Endometrium (tissue), 2 donors: ENCODE results near the gene NEK6.

Experiments used
- FAIRE-seq: peaks from 2 replicates; lab custom pipeline; 2012; peaks lifted over from hg19 to GRCh38; lab: Jason Lieb, UNC
- donor health status: control.
- donor health status: control.

The NEK6 gene

GRCh38 chr9:124373851-124374250 is 116.1 kb downstream of the NEK6 start:
- FAIRE-seq = no peak

DNA sequence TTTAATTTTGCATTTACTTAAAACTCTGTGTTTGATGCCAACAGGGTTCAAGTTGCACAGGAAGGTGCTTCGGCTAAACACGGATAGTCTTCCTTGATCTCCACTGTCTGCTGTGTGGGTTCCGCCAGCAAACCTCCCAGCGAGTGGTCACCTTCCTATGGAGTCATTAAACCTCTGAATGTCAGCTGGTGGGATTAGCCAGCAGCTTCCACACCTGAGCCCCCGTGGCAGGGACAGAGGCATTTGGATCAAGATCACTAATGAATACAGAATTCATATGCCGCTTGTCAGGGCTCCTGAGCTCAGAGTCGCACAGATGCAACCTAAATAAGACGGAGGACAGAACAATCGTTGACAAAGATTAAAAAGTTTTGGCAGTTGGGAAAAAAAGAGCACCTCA is 118.0 kb downstream of the NEK6 start:
- no peak for FAIRE-seq

GRCh38 chr9:124376329-124376728 is 118.6 kb downstream of the NEK6 start:
- no peak for FAIRE-seq

- FAIRE-seq = no peak
These were observed 120.0 kb downstream of the NEK6 start for GRCh38 chr9:124377551-124378406.

DNA sequence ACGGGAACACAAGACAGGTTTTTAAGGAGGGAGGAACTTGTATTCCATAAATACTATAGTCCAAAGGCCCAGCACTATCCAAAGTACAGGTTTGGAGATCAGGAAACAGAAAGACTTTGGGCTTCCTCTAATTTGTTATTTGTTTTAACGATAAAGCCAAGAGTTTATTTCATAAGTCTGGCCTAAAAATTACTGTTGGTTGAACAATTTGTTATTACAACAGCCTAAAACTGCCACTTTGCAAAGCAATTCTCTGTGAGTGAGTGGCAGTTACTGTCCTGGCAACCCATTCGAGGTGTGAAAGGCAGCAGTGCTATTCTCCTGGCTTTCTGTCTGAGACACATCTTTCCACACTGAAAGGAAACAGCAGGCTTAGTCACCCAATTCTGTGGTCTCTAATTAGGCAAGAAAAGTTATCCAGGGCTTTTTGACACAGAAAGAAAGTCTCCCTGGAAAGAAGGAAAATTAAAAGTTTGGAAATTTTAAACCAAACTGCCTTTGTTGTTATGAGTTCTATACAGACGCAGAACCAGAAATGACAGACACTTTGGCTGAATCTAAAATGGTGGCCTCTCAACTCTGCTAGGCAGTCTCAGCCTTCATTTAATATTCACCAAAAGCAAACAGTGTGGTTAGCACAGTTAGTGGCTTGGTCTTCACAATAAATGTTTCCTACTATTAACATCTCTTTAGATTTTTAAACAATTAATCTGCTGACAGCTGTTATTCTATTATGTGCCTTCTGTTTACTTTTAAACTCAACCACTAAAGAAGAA is 123.6 kb downstream of the NEK6 start:
- FAIRE-seq = no peak

DNA sequence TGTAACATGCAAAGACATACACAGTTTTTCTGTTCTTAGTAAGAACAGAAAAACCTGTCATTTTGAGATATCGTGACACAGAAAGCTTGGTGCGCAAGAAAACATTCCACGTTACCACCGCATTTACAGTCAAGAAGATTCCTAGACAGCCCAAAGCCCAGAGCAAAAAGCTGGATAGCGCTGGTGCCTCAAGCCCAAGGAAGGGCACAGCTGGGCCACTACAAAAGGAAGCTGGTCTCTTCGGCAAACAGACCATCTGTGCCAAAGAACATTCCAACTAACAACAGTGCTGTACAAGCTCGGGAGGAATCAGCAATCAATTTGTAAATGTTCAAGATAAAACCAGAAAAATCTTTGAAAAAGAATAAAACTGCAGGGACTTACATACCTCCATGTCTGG is 126.5 kb downstream of the NEK6 start:
- FAIRE-seq = no peak

- FAIRE-seq = no peak
These were observed 127.1 kb downstream of the NEK6 start for GRCh38 chr9:124384846-124385245.

GRCh38 chr9:124385623-124386022 is 127.9 kb downstream of the NEK6 start:
- FAIRE-seq = no peak

DNA sequence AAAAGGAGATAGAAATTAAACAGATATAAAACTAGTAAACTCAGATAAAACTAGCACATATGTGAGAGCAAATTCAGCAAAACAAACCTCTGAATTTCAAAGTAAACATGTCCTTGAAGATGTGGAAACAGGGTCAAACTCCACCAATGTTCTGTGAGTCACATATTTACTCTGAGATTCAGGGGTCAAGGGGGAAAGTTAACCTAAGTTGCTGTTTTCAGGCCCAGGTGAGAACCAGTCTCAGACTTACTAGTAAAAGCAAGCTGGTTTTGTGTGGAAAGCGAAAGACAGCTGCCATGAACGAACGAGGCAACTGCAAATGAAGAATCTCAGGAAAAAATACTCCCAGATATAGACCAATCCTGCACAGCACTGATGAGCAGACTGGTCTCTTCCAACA is 128.5 kb downstream of the NEK6 start:
- FAIRE-seq = no peak

DNA sequence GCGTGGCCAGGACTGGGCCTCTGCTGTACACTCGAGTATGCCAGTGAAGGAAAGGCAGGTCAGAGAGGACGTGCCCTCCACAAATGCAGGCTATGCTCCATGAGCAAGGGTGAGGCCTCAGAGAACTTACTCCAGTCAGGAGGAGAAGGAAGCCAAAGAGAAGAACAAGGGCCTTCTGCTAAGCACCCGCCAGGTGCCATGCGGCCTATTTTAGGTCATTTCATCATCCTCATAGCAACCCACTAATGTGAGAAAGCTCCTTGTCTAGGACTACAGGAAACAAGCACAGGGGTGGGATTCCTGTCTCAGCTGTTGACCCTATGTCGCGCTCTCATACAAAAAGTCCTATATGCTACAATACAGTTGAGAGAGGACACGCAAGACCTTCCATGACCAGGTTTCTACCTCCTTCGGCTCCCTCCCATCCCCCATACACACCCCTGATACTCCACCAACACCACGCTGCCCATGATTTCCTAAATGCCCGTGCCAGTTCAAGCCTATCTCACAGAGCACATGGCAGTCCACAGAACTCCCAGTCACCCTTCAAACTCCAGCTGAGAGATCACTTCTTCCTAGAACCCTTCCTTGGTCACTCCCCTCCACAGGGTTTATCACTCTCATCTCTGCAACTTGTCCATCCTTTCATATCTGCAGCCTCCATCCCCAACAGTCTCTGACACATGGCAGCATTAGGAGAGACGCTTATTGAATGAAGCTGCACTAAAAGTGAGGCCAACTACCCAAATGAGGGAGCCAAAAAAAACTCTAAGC is 130.7 kb downstream of the NEK6 start:
- FAIRE-seq = no peak

- FAIRE-seq = no peak
These were observed 131.6 kb downstream of the NEK6 start for GRCh38 chr9:124389146-124389939.

GRCh38 chr9:124390794-124391658 is 133.3 kb downstream of the NEK6 start:
- FAIRE-seq = no peak

GRCh38 chr9:124392254-124392870 is 134.6 kb downstream of the NEK6 start:
- no peak for FAIRE-seq

GRCh38 chr9:124392871-124393460 is 135.2 kb downstream of the NEK6 start:
- FAIRE-seq = no peak

- FAIRE-seq = no peak
These were observed 136.4 kb downstream of the NEK6 start for GRCh38 chr9:124394167-124394566.

DNA sequence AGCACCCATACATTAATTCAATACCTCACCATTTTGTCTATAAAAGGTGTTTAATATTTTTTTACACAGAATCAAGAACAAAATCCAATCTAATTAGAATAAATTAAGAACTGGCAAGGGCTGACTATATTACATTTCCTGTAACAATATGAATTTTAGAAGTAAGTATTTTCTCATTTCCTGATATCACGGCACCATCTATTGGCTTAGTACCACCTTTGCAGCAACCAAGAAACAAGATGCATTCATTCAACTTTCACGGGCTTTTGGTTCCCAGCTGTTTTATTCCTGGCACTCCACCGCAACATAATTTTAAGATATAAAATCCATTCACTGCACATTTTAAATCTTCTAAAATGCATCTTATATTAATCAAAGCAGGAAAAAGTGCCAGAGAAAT is 136.8 kb downstream of the NEK6 start:
- FAIRE-seq = no peak

DNA sequence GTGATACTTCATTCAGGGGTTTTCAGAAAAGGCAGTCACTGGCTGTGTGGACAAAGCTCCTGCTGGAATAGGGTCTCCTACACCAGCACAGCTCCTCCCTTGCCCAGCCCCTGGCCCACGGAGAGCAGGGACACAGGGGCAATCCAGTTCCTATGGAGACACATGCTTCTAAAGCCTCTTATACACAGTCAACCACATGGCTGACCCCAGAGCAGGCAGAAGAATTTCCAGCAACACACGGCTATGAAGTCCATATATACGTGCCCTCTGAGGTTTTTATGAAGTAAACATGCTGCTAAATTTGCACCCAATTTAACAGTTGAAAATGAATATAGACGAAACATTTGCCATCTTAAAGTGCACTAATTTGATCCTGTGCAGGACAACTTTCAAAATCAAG is 138.1 kb downstream of the NEK6 start:
- no peak for FAIRE-seq

- no peak for FAIRE-seq
These were observed 140.6 kb downstream of the NEK6 start for GRCh38 chr9:124398191-124398935.

- FAIRE-seq = no peak
These were observed 141.7 kb downstream of the NEK6 start for GRCh38 chr9:124399323-124399967.
